Activated T-cell treated with anti-CD3 and anti-CD28 coated beads for 48 hours (primary cell): ENCODE data around the gene ATP7A.

Experiments
- DNase-seq: peaks from one replicate; pipeline ENCODE4 v3.0.0-alpha.2; 2020; ENCODE audit warnings: low read depth

Gene ATP7A

GRCh38 chrX:77945910-77946545, 35.5 kb downstream of the ATP7A start:
- DNase-seq: no peak

- DNase-seq: no peak
Observed at GRCh38 chrX:77946571-77946970, 36.1 kb downstream of the ATP7A start.

- DNase-seq: no peak
Observed at GRCh38 chrX:77949840-77950239, 39.3 kb downstream of the ATP7A start.

- DNase-seq: no peak
Observed at GRCh38 chrX:77952173-77952572, 41.7 kb downstream of the ATP7A start.

GRCh38 chrX:77953302-77953701, 42.8 kb downstream of the ATP7A start:
- no peak for DNase-seq

GRCh38 chrX:77953708-77954107, 43.2 kb downstream of the ATP7A start:
- DNase-seq: no peak

GRCh38 chrX:77960567-77960966, 50.1 kb downstream of the ATP7A start:
- no peak for DNase-seq

- DNase-seq: no peak
Observed at GRCh38 chrX:77961063-77961462, 50.6 kb downstream of the ATP7A start.

- no peak for DNase-seq
Observed at GRCh38 chrX:77962068-77962902, 51.8 kb downstream of the ATP7A start.

GRCh38 chrX:77966361-77966760, 55.9 kb downstream of the ATP7A start:
- no peak for DNase-seq

- no peak for DNase-seq
Observed at GRCh38 chrX:77967631-77968030, 57.1 kb downstream of the ATP7A start.

- no peak for DNase-seq
Observed at GRCh38 chrX:77969538-77969937, 59.0 kb downstream of the ATP7A start, which contains the start of gene PGAM4. TSS of gene PGAM4 (minus strand) at chrX:77969638. CDS start at chrX:77969638, 0 bp downstream.

- no peak for DNase-seq
Observed at GRCh38 chrX:77975755-77976154, 65.3 kb downstream of the ATP7A start.

GRCh38 chrX:77977095-77977494, 66.6 kb downstream of the ATP7A start:
- no peak for DNase-seq

- DNase-seq: no peak
Observed at GRCh38 chrX:77977518-77977917, 67.0 kb downstream of the ATP7A start.

GRCh38 chrX:77979870-77980269, 69.4 kb downstream of the ATP7A start:
- DNase-seq: no peak

GRCh38 chrX:78011846-78012245, 101.4 kb downstream of the ATP7A start:
- DNase-seq: no peak

GRCh38 chrX:78019586-78020483, 109.3 kb downstream of the ATP7A start:
- no peak for DNase-seq

- DNase-seq: no peak
Observed at GRCh38 chrX:78024349-78025059, 114.0 kb downstream of the ATP7A start.

- DNase-seq: no peak
Observed at GRCh38 chrX:78027798-78028197, 117.3 kb downstream of the ATP7A start.

- no peak for DNase-seq
Observed at GRCh38 chrX:78029663-78030062, 119.2 kb downstream of the ATP7A start.

GRCh38 chrX:78035061-78035460, 124.6 kb downstream of the ATP7A start:
- no peak for DNase-seq
